GM18519 (cell line): ENCODE measurements around the gene ITSN1.
"Not testable (repeated sequence)": the region's sequence is repeated elsewhere in the genome, so short reads cannot be mapped to it uniquely, and the experiment has no call there.

Source experiments
- ATAC-seq: cut with Tn5 transposase; IDR thresholded peaks from one replicate; pipeline ENCODE4 v1.9.1; 2021; ENCODE audit warnings: mild to moderate bottlenecking, moderate library complexity; ENCODE audit not compliant: unreplicated experiment, low FRiP score

ITSN1 gene

GRCh38 chr21:33762803-33763581 lies 120.7 kb downstream of the ITSN1 start:
- no peak for ATAC-seq

- no peak for ATAC-seq
Measured at GRCh38 chr21:33763582-33763899, 121.2 kb downstream of the ITSN1 start.

DNA sequence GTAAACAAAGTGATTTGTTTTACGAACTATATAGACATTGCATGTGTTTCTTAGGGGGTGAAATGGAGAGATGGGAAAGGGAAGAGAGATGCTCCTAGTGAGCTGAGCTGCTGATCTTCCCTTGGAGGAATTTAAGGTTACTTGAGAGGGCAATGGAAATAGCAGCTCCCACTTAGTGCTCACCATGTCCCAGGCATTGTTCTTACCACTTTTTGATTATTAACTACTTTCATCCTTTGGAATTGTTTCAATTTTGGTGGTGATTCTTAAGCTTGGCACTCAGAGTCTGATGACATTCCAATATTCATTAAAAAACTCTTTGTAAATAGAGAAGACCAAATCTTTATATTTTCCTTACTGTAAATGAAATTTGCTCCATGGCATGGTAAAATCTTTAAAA lies 124.9 kb downstream of the ITSN1 start:
- no peak for ATAC-seq

GRCh38 chr21:33767960-33768359 lies 125.7 kb downstream of the ITSN1 start:
- ATAC-seq: no peak

- ATAC-seq: no peak
Measured at GRCh38 chr21:33769057-33769456, 126.8 kb downstream of the ITSN1 start.

GRCh38 chr21:33770542-33770941 lies 128.2 kb downstream of the ITSN1 start:
- ATAC-seq: no peak

DNA sequence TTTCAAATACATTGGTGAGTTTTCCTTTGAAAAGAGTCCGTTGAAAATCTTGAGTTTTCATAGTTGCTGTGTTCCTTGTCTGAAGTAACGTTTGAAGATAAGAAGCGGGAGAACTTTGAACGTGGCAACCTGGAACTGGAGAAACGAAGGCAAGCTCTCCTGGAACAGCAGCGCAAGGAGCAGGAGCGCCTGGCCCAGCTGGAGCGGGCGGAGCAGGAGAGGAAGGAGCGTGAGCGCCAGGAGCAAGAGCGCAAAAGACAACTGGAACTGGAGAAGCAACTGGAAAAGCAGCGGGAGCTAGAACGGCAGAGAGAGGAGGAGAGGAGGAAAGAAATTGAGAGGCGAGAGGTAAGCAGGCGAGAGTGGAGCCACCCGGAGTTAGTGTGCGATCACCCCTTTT lies 129.7 kb downstream of the ITSN1 start:
- no peak for ATAC-seq

GRCh38 chr21:33774551-33774950 lies 132.2 kb downstream of the ITSN1 start:
- ATAC-seq: no peak

- no peak for ATAC-seq
Measured at GRCh38 chr21:33775100-33775828, 133.0 kb downstream of the ITSN1 start.

DNA sequence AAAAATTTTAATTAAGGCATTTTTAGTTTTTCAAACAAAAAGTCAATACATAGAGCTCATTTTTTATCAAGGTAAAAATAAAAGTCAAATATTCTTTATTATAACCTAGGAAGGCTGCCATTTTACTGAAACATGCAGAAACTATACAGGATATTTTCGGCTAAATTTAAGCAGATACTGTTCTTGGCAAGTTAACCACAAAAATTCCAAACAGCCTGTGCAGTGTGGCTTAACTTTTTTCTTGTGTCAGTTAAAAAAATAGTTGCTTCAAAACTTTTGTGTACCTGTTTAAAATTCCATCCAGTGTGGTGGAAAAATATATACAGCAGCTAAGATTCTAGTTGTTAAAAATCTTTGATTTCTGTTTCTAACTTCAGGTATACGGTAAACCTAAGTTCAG lies 138.3 kb downstream of the ITSN1 start:
- no peak for ATAC-seq

DNA sequence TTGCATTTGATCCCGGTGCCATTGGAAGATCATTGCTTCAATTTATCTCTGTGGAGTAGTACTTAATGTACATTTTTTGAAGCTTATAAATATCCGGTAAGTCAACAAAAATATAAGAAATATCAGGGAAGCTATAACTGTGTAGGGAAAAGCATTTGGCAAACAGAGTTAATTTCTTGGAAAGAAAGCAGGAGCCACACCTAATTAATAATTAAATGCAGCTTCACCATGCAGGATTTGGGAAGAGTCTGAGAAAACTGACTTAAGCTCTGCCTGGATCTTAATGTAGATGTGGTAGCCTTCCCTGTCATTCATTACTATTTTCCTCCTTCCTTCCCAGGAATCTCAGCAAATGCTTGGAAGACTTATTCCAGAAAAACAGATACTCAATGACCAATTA lies 138.8 kb downstream of the ITSN1 start:
- ATAC-seq: no peak

- ATAC-seq: no peak
Measured at GRCh38 chr21:33783187-33783979, 141.1 kb downstream of the ITSN1 start.

DNA sequence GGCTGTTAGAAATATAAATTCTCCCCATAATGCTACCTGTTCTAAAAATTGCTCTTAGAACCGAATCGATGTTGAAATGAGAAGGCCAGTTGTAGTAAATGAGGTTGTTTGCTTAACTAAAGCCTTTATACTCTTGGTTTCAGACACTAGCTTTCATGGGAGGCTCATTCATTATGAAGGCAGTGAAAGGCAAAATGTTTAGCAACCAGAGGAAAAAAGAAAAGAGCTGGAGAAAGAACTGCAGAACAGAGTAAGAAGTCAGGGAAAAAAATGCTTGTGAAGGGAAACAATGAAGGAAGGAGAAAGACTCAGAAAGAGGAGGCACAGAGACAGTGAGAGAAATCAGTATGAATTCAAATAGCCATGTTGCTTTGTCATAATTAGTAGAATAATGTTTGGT lies 145.1 kb downstream of the ITSN1 start:
- ATAC-seq: no peak

DNA sequence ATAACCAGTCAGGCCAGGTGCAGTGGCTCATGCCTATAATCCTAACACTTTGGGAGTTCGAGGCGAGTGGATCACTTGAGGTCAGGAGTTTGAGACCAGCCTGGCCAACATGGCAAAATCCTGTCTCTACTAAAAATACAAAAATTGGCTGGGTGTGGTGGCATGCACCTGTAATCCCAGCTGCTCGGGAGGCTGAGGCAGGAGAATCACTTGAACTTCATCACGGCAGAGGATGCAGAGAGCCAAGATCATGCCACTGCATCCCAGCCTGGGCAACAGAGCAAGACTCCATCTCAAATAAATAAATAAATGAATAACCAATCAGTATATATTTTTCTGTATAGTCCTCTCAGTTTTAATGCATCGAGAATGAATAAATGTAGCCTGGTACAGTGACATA lies 146.1 kb downstream of the ITSN1 start:
- not testable (repeated sequence) for ATAC-seq

- no peak for ATAC-seq
Measured at GRCh38 chr21:33789697-33790096, 147.4 kb downstream of the ITSN1 start.

DNA sequence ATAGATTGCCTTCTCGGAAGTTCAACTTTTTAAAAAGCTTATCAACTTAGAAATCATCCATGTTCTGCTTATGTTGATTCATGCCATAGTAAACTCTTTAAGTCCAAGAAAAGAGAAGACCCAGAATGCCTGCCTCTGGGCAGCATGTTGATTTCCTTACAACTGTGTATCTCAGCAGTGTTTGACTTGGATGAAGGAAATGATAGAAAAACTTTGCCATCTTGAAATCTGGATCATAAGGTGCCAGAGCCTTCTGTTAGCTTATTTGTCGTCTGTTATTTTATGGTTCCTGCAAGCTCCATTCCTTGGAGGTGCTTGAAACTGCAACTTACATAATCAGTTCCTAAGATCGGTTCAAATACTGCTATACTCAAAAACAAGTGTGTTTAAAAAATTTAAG lies 148.8 kb downstream of the ITSN1 start:
- no peak for ATAC-seq

DNA sequence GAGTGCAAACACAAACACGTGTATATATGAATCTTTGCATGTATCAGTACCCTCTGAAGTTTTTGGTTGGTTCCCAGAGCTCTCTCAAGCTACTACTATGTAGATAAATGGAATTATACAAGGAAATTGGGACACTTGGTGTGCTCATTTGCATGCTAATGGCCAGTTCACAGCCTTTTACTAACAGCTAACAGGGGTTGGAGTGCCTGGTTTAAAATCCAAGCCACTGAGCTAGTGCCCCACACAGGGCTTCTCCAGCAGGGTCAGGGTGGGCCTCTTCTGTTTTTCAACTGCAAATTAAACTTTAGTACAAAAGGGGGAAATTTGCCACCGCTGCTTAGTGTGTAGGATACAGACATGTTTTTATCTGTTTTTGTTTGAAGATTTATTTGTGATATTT lies 152.3 kb downstream of the ITSN1 start:
- no peak for ATAC-seq

DNA sequence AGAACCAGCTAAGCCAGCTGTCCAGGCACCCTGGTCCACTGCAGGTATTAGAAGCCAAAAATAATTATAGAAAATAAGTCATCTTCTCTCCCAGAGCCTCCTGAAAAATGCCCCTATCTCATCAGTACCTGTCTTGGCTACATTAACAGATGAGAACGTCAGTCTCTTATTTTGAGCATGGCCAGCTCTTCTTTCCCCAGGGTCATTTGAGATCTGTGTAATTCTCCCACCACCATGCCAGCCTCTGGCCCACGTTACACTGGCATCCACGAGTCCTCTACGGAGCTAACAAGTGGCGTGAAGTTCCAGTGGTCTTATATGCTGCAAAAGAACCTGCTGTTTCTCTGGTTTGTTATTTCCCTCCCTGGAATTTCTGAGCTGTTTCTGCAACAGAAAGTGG lies 155.3 kb downstream of the ITSN1 start:
- ATAC-seq: no peak

DNA sequence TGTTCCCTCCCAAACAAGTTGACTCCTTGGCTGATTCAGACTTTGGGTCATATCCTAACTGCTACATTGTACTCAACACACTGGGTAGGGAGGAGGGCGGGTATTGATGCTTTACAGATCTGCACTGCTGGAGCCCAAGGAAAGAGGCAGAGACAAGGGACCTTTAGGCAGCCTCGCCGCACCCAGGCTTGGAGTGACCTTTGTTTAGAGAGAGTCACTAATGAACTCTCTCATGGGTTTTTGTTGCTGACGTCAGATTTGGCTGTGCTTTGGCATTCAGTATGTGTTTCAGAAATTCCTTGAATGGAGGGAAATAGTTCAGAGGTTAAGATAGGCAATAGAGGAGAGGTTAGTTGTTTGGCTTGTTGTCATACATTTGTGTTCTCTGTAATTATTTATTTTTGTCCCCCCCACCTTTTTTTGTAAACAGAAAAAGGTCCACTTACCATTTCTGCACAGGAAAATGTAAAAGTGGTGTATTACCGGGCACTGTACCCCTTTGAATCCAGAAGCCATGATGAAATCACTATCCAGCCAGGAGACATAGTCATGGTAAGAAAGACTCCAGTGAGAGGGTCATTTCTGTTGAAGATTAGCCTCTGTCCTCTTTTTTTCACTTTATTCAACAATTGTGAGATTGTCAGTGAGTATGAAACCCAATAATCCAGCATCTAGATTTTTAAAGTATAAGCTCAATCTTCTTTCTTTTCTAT lies 157.2 kb downstream of the ITSN1 start:
- no peak for ATAC-seq

DNA sequence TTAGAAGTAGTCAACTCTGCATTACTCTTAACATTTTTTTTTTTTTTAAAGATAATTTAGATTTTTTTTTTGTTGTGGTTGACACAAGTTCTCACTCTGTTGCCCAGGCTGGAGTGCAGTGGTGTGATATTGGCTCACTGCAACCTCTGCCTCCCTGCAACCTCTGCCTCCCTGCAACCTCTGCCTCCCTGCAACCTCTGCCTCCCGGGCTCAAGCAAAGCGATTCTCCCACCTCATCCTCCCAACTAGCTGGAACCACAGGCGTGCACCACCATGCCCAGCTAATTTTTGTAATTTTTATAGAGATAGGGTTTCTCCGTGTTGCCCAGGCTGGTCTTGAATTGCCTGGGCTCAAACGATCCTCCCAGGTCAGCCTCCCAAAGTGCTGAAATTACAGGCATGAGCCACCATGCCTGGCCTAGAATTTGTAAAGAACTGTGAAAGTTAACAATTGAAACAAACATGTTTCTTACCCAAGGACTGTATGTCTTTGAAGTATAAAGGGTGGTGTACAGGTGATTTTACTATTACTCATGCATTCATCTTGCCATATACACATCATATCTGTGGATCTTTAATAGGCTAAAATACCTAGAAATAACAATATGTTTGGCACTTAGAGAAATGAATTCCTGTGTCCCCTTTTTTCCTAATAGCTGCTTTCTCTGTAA lies 158.6 kb downstream of the ITSN1 start:
- ATAC-seq: no peak
